ENCODE results near the gene EVC2.

The EVC2 gene

DNA sequence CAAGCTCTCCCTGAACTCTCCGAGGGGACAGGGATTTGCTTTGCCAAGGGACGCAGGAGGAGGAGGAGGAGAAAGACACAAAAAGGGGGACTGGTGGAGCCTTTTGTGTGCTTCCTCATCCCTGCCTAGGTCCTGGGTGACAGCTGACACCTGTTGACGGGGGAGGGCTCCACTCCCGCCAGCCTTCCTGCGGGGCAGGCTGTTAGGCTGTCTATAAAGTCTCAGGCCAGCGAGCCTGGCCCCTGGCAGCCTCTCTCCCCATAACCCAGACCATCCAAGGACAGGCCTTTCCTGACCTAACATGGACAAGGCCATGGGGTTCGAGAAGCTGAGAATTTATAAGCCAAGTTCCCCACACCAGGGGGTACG lies 832 bp upstream of the EVC2 start:
- no peak overlapping the region for H3K4me3 ChIP-seq (ENCODE audit: low read depth, low read length)
- TF ChIP-seq, protein P1, sequence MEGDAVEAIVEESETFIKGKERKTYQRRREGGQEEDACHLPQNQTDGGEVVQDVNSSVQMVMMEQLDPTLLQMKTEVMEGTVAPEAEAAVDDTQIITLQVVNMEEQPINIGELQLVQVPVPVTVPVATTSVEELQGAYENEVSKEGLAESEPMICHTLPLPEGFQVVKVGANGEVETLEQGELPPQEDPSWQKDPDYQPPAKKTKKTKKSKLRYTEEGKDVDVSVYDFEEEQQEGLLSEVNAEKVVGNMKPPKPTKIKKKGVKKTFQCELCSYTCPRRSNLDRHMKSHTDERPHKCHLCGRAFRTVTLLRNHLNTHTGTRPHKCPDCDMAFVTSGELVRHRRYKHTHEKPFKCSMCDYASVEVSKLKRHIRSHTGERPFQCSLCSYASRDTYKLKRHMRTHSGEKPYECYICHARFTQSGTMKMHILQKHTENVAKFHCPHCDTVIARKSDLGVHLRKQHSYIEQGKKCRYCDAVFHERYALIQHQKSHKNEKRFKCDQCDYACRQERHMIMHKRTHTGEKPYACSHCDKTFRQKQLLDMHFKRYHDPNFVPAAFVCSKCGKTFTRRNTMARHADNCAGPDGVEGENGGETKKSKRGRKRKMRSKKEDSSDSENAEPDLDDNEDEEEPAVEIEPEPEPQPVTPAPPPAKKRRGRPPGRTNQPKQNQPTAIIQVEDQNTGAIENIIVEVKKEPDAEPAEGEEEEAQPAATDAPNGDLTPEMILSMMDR (IDR thresholded peaks at IDR 0.05; ENCODE audit: low read depth, low read length, missing control alignments), result no peak
- in situ Hi-C loops (cut with HindIII; ENCODE audit: low sequenced_read_pairs), result no loop called here
- no peak for DNase-seq (ENCODE audit: low read depth)

DNA sequence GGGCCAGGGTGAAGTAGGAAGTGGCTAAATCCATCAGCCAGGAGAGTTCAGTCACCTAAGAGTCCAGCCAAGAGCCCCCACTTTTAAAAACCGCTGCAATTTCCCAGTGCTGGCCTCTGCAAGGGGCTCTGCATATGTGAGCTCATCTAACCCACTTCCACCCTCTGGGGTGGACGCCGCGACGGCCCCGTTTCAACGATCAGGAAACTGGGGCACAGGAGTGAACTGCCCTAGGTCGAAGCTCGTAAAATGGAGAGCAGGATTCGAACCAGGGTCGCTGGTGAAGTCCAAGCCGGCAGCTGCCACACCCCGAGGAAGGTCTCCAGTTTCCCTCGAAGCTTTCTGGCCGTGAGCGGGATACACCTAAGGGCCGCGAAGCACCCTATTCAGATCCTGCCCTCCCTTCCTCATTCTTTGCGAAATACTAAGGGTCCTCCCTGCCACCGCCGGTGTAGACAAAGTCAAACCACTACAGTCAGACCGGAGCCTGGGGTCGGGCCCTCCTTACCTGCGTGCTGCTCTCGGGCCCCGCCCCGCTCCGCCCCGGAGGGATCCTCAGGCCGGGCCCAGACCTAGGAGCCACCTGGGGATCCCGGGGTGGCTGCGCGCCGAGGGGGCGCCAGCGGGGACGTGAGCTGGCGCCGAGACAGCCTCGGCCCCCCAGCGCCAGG lies 446 bp downstream of the EVC2 start:
- TF ChIP-seq, protein P1 (IDR thresholded peaks at IDR 0.05; ENCODE audit: low read depth, low read length, missing control alignments), result peak; percentile 2

DNA sequence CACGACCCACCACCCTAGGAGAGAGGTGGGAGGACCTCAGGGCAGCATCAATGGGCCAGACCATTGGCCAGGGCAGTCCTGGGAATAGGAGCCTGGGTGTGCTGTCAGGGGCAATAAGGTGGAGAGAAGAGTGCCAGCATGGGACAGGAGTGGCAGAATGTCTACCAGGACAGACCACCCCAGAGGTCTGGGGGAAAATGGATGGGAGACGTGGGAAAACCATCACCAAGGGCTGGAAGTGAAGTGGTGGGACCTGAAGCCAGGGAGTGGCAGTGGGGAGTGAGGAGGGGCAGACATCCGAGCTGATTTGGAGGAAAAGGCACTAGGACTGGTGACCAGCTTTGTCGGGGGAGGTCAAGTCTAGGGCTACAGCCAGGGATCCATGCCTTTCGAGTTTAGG lies 993 bp downstream of the EVC2 start:
- in situ Hi-C loops (cut with HindIII; ENCODE audit: low sequenced_read_pairs), result no loop called here
- DNase-seq (ENCODE audit: low read depth), result no peak
- TF ChIP-seq, protein P1 (IDR thresholded peaks at IDR 0.05; ENCODE audit: low read depth, low read length, missing control alignments), result no peak
- H3K4me3 ChIP-seq (ENCODE audit: low read depth, low read length), result peak overlapping the region; percentile 68

More for the DNA sequence above, 446 bp downstream of the EVC2 start:
- H3K4me3 ChIP-seq (ENCODE audit: low read depth, low read length), result peak overlapping the region; percentile 68
- in situ Hi-C loops (cut with HindIII; ENCODE audit: low sequenced_read_pairs), result no loop called here
- DNase-seq (ENCODE audit: low read depth), result no peak

DNA sequence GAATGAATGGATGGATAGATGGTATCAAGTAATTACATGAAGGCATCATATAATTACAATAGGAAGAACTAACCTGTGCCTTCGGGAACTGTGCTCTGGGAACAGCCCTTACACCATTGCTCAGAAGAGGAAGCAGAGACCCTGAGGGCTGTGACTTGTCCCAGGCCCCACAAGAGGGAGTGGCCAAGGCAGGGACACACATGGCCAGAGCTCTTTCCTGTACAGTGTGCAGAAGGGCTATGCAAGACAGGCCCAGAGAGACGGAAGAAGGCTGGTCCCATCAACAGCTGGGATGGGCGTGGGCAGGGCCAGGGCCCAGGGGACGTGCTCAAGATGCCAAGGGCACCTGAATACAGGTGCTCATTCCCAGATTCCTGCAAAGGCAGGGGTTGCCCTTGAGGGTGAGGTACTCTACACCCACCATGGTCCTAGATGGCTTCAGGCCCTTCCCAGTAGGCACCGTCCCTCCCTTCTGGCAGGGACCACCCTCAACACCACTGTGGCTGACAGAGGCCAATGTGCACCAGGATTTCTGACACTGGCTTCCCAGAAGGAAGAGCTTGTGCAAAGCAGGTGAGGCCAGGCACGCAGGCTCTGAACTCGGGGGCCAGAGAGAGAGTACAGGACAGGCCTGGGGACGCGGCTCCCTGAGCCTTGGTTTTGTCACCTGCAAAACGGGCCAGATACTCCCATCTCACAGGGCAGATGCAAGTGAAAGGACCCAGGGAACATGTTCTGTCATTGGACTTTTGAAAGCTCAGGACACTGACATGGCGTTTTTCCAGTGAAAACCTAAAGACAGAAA lies 1.7 kb downstream of the EVC2 start:
- in situ Hi-C loops (cut with HindIII; ENCODE audit: low sequenced_read_pairs), result no loop called here
- TF ChIP-seq, protein P1 (IDR thresholded peaks at IDR 0.05; ENCODE audit: low read depth, low read length, missing control alignments), result no peak
- H3K4me3 ChIP-seq (ENCODE audit: low read depth, low read length), result no peak overlapping the region
- DNase-seq (ENCODE audit: low read depth), result no peak

DNA sequence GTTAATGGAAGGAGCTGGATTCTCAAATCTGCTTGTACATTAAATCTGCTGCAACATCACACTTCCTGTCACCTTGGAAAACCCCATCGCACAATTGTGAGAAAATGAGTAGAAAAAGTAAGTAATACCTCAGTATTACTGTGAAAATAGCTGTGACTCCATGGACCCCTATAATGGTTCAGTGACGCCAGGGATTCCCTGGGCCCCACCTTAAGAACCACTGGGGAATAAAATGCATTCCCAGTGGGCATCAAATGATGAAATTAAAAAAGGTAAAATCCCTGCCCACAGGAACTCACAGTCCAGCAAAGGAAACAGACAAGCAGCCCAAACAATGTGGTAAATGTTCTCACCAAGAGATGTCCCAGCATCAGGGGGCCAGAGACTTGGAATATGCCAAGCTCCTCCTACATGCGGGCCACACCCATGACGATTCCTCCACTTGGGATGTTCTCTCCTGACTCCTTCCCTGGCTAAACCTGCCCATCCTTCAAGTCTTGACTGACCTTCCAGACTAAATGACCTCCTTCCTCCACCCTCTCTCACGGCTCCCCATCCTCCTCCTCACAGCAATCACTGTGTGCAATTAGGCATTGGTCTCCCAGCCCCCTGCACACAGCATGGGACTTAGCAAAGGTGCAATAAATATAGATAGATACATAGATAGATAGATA lies 2.6 kb downstream of the EVC2 start:
- no peak for DNase-seq (ENCODE audit: low read depth)
- TF ChIP-seq, protein P1 (IDR thresholded peaks at IDR 0.05; ENCODE audit: low read depth, low read length, missing control alignments), result no peak
- in situ Hi-C loops (cut with HindIII; ENCODE audit: low sequenced_read_pairs), result no loop called here
- H3K4me3 ChIP-seq (ENCODE audit: low read depth, low read length), result no peak overlapping the region

DNA sequence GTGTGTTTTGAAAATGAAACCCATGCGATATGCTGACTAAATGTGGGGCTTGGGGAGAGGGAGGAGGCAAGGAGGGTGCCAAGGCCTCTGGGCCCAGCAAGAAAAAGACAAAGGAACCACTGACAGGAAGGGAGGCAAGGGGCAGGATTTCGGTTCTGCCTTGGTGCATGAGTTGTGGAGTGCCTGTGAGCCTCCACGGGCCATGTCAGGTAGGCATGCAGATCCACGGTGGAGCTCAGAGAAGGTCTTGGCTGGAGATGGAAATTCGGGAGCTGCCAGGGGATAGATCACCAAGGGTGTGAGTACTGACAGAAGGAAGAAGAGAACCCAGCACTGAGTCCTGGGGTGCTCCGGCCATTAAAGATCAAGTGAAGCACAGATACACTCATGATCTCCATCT lies 4.1 kb downstream of the EVC2 start:
- TF ChIP-seq, protein P1 (IDR thresholded peaks at IDR 0.05; ENCODE audit: low read depth, low read length, missing control alignments), result no peak
- DNase-seq (ENCODE audit: low read depth), result no peak
- H3K4me3 ChIP-seq (ENCODE audit: low read depth, low read length), result no peak overlapping the region
- in situ Hi-C loops (cut with HindIII; ENCODE audit: low sequenced_read_pairs), result no loop called here
